Astrocyte of the cerebellum (primary cell): ENCODE measurements around the gene OR4C15.

Source experiments
- DNase-seq: peaks from one replicate; pipeline ENCODE4 v3.0.0-alpha.2; 2011; ENCODE audit warnings: low read depth
- H3K4me3 ChIP-seq: 2 replicates; pipeline ENCODE4 v1.5.1; 2011; ENCODE audit warnings: mild to moderate bottlenecking, low read depth, low read length, moderate library complexity
- CTCF ChIP-seq: IDR thresholded peaks from 2 replicates; pipeline ENCODE4 v1.5.1; 2012; ENCODE audit warnings: low read length, low read depth, moderate library complexity, mild to moderate bottlenecking; ENCODE audit errors: missing control alignments
- in situ Hi-C: cut with HindIII; loops from 2 replicates; pipeline ENCODE4 v1.10.0; 2017; ENCODE audit warnings: low sequenced_read_pairs

Gene OR4C15

GRCh38 chr11:55554169-55554568 is at the start of gene OR4C15:
Gene OR4C15, plus strand, starts transcription at chr11:55554469. Its CDS starts 0 bp downstream, at chr11:55554469.
- TF ChIP-seq CTCF = no peak
- in situ Hi-C loops = no loop called here
- no peak for DNase-seq
- H3K4me3 ChIP-seq = no peak within 1 kb of the TSS

GRCh38 chr11:55571828-55572227 is 17.6 kb downstream of the OR4C15 start, which contains the start of gene OR4C16:
Gene OR4C16, plus strand, starts transcription at chr11:55572128. Its CDS starts 0 bp downstream, at chr11:55572128.
- no peak for DNase-seq
- in situ Hi-C loops = no loop called here
- H3K4me3 ChIP-seq = no peak within 1 kb of the TSS
- TF ChIP-seq CTCF = no peak

- in situ Hi-C loops = no loop called here
- H3K4me3 ChIP-seq = no peak overlapping the region
- TF ChIP-seq CTCF = no peak
- DNase-seq = no peak
These were observed 18.3 kb downstream of the OR4C15 start for GRCh38 chr11:55572548-55572947.
